ENCODE results near the gene TCERG1L.

DNA sequence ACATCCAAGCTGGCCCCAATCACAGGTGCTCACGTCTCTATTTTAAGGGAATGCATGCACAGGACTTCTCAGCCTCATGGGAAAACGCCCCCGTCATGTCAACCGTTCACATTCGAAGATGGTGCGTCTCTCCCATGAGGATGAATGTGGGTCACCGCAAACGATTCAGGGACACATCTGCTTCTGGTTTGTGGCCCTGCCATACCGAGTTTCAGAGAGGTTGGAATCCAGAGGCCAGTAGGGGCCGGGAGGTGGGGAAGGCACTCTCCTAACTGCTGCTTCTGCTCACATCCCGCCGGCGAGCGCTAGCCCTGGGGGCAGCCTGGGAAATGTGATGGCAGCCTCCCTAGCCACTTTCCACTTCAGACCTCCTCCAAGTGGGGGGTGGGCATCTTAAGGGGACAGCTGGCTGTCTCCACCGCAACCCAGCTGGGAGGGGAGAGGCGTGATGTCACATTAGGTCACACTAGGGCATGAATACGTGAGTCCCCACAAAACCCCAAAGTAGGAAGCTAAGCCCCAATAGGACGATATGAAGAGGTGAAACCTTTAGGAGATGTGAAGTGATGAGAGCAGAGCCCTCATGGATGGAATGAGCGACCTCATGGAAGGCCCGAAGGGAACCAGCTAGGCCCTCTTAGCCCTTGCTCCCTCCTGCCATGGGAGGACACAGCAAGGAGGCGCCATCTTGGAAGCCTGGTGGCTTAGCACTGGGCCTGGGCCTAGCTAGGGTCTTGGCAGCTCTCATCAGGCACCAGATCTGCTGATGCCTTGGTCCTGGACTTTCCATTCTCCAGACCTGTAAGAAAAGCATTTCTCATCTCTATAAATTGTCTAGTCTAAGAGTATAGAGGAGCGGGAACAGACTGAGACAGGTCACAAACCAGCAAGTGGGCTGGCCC, 107.8 kb downstream of the TCERG1L start:
- TF ChIP-seq, protein P1, sequence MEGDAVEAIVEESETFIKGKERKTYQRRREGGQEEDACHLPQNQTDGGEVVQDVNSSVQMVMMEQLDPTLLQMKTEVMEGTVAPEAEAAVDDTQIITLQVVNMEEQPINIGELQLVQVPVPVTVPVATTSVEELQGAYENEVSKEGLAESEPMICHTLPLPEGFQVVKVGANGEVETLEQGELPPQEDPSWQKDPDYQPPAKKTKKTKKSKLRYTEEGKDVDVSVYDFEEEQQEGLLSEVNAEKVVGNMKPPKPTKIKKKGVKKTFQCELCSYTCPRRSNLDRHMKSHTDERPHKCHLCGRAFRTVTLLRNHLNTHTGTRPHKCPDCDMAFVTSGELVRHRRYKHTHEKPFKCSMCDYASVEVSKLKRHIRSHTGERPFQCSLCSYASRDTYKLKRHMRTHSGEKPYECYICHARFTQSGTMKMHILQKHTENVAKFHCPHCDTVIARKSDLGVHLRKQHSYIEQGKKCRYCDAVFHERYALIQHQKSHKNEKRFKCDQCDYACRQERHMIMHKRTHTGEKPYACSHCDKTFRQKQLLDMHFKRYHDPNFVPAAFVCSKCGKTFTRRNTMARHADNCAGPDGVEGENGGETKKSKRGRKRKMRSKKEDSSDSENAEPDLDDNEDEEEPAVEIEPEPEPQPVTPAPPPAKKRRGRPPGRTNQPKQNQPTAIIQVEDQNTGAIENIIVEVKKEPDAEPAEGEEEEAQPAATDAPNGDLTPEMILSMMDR (IDR thresholded peaks at IDR 0.05) = no peak
- no peak for TF ChIP-seq POLR2A (IDR thresholded peaks at IDR 0.05)

Measured in gastroesophageal sphincter (tissue), 3 donors.